Activated CD4-positive, CD25-positive, alpha-beta regulatory T cell treated with anti-CD3 and anti-CD28 coated beads, Interleukin-2, amount 50 U/mL, for 16 hours (primary cell): ENCODE results near the gene HSPB9.
"Not testable (repeated sequence)": the region's sequence is repeated elsewhere in the genome, so short reads cannot be mapped to it uniquely, and the experiment has no call there.

Source experiments
- DNase-seq: peaks from one replicate; pipeline ENCODE4 v3.0.0-alpha.2; 2020; ENCODE audit warnings: low read depth, low spot score

HSPB9 gene

DNA sequence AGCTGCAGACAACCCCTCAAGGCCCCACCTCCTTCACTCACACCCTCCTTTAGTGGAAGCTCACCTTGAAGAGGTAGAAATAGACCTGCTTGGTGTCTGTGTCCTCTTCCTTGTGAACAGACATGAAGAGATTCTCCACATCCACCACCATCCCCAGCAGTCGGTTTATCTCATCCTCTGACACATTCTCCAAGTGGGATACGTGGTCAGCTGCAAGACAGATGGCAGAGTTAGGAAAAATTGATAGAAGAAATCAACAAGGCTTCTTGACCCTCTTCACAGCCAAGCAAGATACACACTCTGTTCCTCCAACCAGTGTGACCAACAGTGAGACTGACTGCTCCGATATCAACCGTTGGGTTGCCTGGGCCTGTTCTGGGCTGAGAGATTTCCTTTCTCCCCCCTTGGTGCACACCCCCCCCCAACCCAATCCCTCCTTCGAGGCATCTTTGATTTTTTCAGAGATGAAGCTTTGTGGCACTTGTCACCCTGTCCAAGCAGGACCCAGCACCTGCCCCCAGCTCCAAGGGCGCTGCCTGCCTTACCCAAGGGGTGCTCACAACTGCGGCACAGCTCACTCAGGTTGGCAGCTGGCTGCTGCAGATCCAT lies 2.3 kb upstream of the HSPB9 start:
- no peak for DNase-seq

DNA sequence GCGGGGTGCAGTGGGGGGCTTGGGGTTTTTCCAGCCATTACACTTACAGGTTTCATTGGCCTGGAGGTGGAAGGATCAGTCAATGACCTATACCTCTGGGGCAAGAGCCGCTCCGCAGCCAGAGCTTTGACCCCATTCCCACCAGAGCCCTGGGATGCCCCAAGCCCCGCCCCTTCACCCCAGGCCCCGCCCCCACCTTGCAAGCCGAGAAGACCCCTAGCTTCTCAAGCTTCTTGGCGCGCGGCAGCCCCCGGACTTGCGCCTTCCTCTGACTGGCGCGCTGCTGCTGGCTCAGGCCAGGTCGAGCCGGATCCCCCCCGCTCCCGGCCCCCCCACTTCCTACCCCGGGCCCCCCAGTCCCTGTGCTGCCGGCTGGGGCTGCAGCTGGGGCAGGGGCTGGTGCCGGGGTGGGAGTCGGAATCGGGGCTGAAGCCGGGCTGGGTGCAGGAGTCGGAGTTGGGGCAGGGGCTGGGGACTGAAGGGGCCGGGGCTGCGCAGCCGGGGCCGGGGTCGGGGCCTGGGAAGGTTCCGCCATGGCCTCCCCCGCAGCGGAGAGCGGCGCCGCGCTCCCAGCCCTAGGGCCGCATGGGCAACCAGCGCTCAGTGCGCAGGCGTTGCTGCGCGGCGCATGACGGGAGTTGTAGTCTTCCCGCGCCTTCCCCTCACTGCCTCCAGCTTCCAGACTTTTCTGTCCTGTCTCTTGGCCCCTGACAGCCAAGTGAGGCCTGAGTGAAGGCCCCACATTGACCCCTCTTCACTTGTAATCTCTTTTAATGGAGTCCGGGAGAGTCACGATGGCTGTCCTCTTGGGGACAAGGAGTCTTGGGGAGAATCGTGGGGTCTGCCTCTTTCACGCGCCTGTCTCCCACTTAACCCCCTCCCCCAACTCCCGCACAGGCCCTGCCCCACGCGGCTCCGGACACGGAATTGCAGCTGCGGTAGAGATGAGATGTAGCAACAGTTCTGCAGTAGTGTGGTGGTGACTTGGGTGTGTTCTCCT lies 1.5 kb upstream of the HSPB9 start, which contains the start of gene KAT2A:
KAT2A (minus strand) TSS at position 598 of the 1,000 bp plus-strand sequence; CDS start at position 535, 63 bp downstream.
- DNase-seq, result peak; percentile 56

- no peak for DNase-seq
Measured at GRCh38 chr17:42124256-42124655, 1.7 kb downstream of the HSPB9 start.

- no peak for DNase-seq
Measured at GRCh38 chr17:42125565-42125964, 3.0 kb downstream of the HSPB9 start.

DNA sequence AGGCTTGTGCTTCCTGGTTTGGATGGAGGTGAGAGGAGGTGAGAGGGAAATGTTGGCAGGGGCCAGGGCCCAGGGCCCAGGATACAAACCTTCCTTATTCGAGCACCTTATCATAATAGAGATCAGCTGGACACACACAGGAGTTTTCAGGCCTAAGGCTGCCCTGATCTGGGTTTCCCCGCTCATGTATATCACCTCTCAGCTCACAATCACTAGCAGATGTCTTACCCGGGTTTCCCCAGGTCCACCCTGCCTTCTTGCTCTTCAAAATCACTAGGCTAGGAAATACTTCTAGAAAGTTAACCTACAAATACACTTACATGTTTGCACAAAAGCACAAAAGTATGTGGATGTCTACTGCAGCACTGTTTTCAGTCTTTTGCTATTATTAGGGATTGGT lies 4.2 kb downstream of the HSPB9 start:
- no peak for DNase-seq

DNA sequence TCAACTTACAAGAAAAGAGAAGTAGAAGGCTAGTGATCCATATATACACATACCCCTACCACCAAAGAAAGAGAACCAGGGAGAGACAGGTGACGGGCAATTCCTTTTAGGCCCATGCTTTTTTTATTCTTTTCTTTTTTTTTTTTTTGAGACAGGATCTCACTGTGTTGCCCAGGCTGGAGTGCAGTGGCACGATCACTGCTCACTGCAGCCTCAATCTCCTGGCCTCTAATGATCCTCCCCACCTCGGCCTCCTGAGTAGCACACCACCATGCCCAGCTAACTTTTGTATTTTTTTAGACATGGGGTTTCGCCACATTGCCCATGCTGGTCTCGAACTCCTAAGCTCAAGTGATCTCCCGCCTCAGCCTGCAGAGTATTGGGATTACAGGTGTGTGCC lies 4.8 kb downstream of the HSPB9 start:
- DNase-seq, result no peak

DNA sequence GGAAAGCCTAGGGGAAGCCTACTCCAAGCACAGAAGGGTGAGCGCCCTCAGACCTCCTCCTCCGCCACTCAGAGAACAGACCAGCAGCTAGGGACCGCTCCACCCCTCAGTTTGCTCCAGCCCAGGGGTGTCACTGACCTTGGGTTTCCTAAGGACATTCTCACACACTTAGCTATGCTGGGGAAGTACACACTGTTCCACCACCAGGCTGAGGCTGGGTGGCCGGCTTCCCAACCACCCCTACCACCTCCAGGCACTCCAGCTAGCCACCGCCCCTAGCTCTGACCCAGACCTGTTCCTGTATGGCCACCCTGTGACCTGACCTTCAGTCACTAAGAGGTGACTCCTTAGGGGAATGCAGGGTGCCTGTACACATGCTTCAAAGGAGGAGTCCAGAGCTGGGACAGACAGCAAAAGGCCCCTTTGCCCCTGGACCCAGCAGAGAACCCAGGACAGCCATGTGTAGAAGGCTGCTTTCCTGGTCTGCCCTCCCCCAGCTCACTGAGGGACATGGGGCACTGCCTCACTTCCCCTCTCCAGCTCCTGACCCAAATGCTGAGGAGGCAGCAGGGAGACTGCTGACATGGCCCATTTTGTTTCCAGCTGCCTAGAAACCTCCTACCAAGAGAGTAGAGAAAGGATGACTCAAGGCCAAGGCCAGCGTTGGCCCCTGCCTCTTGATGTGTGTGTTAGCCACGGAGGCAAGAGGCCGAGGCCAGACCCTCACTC lies 6.7 kb downstream of the HSPB9 start:
- DNase-seq, result no peak

- no peak for DNase-seq
Measured at GRCh38 chr17:42130310-42130936, 7.8 kb downstream of the HSPB9 start.

GRCh38 chr17:42131232-42131631 lies 8.6 kb downstream of the HSPB9 start:
- no peak for DNase-seq

GRCh38 chr17:42131981-42132432 lies 9.4 kb downstream of the HSPB9 start:
- no peak for DNase-seq

- no peak for DNase-seq
Measured at GRCh38 chr17:42132941-42133340, 10.3 kb downstream of the HSPB9 start.

- DNase-seq, result no peak
Measured at GRCh38 chr17:42133461-42134041, 10.9 kb downstream of the HSPB9 start.

GRCh38 chr17:42135151-42135550 lies 12.5 kb downstream of the HSPB9 start:
- DNase-seq, result no peak

DNA sequence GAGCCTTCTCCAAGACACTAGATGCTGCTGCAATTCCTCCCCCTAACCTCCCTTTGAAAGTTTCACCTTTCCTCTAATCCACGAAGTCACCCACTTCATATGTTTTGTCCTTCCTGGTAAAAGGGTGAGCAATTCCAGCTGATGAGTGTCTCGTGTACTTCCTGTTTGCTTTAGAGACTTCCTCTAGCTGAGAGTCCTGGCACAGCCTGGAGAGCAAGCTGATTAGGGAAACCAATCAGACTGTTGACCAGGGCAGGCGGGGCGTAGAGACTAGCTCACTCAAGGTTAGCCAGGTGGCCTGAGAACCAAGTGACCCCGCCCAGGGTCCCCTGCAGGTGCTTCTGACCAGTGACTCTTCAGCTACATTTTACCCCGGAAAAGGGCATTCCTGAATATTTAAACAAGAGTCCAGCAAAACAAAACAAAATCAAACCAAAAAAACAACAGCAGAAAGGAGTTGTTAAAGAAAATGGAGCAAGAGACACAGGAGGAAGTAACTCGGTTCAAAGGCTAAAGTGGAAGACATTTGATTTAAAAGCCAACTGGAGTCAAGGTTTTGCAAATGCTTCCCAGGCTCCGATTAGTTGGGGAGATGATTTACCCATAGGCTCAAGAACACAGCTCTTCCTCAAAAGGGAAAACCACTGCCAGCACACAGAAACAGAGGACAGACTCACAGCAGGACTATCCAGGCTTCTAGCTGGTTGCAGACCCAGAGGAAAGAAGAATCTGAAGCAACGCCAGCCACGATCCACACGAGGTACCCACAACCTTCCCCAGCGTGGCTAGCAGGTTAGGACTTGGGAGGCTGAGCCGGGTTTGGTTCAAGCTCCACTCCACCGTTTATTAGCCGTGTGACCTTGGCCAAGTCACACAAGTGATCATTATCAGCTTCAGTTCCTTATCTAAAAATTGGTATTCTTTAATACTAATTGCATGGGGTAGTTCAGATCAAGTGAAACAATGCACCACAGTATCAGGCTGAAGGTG lies 13.4 kb downstream of the HSPB9 start:
- DNase-seq, result no peak

DNA sequence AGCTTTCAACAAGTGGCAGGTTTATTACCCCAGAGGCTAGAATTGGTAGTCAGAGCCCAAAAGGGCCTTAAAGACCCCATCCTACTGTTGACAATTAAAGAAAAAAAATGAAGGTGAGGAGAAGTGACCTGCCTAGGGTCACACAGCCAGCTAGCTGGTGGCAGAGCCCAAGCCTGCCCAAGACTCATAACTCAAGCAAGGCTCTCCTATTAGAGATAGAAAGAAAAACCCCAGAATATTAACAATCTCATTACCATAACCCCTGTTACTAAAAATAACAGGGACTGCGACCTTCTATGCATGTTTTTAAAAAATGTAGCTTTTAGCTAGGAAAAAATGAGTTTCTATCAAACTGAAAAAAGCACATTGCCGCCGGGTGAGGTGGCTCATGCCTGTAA lies 14.0 kb downstream of the HSPB9 start:
- no peak for DNase-seq

DNA sequence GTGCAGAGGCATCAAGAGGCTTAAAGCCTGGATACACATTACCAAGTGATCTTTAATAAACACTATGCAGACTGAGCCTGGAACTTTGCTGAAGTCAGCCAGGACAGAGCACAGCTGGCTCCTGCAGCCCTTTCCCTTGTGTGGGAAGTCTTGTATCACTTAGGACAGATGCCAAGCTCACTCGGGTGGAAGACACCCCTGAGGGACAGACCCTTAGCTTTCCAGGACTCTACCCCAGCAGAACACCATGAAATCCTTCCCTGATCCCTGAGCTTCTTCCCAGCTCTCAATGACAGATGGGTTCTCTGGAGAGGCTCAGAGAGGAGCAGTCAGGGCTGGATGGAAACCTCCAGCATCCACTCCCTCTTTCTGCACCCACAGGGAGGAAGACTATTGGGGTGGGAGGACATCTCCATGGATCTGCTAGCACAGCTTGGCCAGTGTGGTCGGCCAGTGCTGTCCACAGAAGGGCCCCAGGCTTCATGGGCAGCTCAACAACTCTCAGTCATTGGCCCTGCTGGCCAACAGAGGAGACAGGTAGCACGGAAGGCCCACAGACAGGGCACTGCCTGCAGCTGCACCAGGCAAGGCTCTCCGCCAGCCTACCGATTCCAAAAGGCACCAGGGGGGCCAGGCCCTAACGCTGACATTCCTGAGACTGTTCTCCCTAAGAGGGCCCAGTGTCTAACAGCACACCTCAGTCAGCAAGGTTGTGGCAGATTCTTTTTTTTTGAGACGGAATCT lies 16.3 kb downstream of the HSPB9 start:
- DNase-seq, result no peak

DNA sequence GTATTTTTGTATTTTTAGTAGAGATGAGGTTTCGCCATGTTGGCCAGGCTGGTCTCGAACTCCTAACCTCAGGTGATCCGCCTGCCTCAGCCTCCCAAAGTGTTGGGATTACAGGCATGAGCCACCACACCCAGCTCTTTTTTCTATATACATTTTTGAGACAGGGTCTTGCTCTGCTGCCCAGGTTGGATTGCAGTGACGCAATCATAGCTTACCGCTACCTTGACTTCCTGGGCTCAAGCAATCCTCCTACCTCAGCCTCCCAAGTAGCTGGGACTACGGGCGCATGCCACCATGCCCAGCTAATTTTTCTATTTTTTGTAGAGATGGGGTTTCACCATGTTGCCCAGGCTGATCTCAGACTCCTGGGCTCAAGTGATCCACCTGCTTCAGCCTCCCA lies 18.1 kb downstream of the HSPB9 start:
- not testable (repeated sequence) for DNase-seq

DNA sequence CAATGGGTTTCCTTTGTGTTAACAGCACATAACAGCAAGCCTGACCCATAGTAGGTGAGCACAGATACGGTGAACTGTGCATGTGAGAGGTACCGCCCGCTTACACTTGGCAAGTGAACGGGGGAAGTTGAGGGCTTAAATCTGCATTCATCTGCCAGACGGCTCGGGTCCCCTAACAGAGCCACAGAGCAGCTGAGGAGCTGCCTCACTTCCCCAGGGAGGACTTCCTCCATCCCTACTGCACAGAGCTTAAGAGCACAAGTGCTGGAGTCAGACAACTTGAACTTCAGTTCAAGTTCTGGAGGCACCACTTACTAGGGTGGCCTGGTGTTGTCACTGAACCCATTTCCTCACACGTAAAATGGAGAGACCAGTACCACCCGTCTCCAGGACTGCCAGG lies 18.8 kb downstream of the HSPB9 start:
- DNase-seq, result no peak

DNA sequence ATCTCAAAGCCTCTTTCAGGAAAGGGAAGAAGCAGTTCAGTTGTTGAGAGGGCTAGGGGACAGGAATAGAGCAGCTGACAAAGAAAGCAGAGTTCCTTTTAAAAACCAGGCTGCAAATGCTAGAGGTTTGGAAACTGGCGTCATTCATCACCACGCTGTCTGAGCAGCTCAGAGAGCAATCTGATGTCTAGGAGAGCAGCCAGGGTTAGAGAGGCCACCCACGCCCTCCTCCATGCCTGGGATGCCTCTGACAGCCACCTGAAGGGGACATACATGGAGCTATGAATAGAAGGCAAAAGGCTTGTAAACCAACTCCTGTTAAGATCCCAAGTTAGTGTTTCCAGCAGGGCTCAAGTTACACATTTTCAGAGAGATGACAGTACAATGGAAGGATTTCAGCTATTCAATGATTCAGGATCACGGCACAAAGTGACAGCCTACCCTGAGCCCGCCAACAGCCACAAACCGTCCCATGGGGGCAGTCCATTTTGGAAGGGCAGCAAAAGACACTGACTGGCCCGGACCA lies 19.8 kb downstream of the HSPB9 start:
- no peak for DNase-seq
